CD4-positive, alpha-beta T cell treated with Interleukin-15 for 1 hour (primary cell): ENCODE results near the gene ACOX3.

Experiments
- DNase-seq: peaks from one replicate; pipeline ENCODE4 v3.0.0-alpha.2; 2020

ACOX3 gene

DNA sequence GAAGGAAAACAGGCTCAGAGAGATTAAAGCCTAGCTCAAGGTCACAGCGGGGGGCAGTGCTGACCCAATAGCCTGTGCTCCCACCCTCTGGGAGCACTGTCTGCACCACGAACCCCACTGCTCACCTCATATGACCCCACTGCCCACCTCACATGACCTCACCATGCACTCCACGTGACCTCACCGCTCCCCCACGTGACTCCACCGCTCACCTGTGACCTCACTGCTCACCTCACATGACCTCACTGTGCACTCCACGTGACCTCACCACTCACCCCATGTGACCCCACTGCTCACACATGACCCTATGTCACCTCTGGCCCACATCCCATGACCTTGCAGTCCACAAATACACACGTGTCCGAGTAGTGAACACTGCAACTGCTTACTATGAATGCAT, 55.4 kb downstream of the ACOX3 start:
- DNase-seq = no peak

- DNase-seq = no peak
These were observed 56.0 kb downstream of the ACOX3 start for GRCh38 chr4:8384397-8385060.

GRCh38 chr4:8383451-8384160, 56.9 kb downstream of the ACOX3 start:
- DNase-seq = no peak

GRCh38 chr4:8383016-8383415, 57.5 kb downstream of the ACOX3 start:
- DNase-seq = no peak

GRCh38 chr4:8381814-8382581, 58.5 kb downstream of the ACOX3 start:
- DNase-seq = no peak

DNA sequence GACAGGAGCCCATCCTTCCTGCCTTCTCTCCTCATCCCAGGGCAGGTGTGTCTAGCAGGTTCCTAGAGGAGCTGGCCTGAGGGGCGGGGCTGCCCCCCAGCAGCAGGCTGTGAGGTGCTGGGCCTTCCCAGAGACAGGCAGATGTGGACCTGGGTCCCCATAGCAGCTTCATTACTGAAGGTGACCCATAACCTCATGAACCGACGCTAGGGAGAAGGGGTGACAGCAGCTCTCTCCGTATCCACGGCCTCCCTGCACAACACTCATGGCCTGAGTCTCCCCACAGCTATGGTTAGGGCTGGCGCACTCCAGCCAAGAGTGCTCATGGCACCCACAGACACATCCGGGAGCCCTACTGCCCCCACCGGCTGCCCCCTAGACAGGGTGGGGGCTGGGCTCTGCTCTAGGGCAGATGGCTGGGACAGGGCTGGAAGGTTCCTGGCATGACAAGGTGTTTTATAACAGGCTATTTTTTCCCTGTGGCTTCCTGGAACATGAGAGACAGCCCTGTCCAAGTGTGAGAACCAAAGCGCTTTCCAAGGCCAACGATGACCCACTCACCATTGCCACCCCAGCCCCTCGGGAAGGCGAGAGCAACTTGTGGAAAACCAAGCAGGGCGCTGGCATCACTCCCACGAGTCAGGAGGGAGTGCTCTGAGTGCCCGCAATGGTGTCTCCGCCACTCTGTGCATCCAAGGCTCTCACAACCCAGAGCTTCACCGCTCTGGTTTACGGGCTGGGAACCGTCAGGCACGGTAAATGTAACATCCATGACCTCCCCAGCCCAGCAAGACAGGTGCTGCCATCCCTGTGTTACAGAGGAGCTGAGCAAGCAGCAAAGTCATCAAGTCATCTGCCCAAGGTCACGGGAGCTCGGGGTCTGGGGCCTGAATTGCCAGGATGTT, 59.8 kb downstream of the ACOX3 start:
- no peak for DNase-seq

- no peak for DNase-seq
These were observed 60.8 kb downstream of the ACOX3 start for GRCh38 chr4:8379771-8380170.

DNA sequence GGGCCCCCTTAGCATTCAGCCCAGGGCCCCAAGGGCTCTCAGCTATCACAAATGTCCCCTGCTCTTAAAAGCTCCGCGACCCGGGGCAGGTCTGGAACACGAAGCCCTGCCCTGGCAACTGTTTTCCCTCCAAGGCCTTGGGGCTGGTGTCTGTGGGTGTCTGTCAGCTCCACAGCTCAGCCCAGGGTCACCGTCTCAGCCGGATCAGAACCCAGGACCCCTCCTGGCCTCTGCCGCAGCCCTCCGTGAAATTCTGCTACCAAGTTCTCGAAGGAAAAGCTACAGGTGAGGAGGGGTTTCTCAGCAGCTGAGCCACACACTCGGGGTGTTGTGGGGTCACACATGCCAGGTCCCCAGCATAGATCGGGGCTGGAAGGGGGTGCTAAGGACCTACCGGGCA, 61.2 kb downstream of the ACOX3 start:
- no peak for DNase-seq

GRCh38 chr4:8378776-8379175, 61.7 kb downstream of the ACOX3 start:
- DNase-seq = no peak

GRCh38 chr4:8378101-8378724, 62.3 kb downstream of the ACOX3 start:
- DNase-seq = no peak

DNA sequence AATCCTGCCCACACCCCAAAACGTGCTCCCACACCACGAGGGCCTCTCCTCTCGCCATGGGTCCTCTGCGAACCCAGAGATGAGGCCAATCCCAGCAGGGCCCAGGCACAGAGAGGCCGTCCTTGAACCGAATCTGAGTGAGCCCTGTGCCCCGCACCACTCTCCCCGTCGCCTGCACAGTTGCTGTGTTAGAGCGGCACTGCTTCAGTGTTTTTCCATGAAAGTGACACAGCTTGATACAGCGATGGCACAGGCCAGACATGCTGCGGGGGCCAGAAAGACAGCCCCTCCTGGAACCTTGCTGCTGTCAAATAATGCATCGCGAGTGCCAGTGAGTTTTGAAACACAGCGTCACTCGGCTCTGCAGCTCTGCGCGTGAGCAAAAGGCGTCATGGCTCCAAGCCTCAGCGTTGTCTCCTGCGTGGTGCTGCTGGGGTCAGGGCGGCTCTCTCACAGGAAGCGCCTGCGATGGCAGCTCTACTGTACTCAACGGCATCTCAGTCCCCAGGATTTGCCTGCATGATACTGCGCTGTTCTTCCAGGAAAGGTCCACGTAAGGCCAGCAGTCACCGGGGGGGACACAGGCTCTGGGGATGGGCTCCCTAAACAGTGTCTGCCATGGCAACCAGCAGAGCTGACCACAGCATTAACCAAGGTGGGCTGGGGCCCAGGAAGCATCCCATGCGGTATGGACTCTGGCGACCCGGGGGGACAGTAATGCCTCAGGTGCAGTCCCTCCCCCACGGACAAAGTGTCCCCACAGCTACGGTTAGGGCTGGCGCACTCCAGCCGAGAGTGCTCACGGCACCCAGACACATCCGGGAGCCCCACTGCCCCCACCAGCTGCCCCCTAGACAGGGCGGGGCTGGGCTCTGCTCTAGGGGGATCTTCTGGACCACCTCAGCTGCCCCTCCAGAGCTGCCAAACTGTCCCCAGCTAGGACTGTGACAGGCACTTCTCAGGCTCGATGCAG, 63.1 kb downstream of the ACOX3 start:
- no peak for DNase-seq

GRCh38 chr4:8376361-8377102, 64.0 kb downstream of the ACOX3 start:
- no peak for DNase-seq

GRCh38 chr4:8374851-8375649, 65.5 kb downstream of the ACOX3 start:
- no peak for DNase-seq

DNA sequence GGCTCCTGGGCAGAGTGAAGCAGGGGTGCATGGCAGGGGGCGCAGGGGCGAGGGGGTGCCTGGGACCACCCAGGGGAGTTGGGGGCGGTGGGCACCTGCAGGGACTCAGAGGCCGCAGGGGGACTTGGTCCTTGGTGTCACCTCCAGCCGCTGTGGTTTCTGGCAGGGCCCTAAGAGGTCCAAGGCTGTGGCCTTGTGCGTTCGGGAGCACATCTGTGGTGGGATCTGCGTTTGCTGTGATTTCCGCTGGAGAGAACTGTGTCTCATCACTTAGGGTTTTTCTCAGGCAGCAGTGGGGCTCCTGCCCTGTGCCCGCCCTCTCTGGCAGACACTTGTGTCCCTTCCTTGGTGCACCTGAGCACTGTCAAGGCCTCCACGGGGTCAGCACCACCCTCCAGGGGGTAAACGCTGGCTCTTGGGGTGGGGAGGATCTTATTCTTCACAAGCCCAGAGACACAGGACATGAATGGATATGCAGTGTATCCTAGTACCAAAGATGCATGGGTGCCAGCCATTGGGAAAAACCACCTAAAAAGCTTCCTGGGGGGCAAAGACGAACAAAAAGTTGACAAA, 66.5 kb downstream of the ACOX3 start:
- no peak for DNase-seq

GRCh38 chr4:8373270-8373972, 67.1 kb downstream of the ACOX3 start:
- no peak for DNase-seq

- no peak for DNase-seq
These were observed 68.0 kb downstream of the ACOX3 start for GRCh38 chr4:8372506-8372905.

DNA sequence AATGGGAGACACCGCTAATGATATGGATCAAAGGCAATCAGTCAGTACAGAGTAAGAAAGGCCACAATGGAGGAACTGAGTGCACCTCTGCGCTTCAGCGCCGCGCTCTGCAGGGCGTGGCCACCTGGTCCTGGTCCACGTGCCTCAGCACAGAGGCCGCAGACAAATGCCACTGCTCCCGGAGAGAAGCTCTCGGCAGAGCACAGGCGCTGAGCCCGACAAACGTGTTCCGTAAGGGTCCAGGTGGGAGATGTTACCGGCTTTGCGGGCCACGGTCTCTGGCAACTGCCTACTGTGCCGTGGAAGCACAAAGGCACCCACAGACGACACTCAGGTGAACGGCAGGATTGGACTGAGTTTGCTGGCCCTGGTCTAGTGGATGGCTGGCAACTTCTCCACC, 68.9 kb downstream of the ACOX3 start:
- no peak for DNase-seq

- DNase-seq = no peak
These were observed 69.5 kb downstream of the ACOX3 start for GRCh38 chr4:8370835-8371595.
